ENCODE data around the gene CRYZ.
"Not testable (repeated sequence)": the region's sequence is repeated elsewhere in the genome, so short reads cannot be mapped to it uniquely, and the experiment has no call there.

CRYZ gene

GRCh38 chr1:74677926-74678325 is 54.9 kb downstream of the CRYZ start:
- no peak for FAIRE-seq

GRCh38 chr1:74674278-74675048 is 58.4 kb downstream of the CRYZ start:
- FAIRE-seq = no peak

- no peak for FAIRE-seq
Measured at GRCh38 chr1:74673351-74674111, 59.3 kb downstream of the CRYZ start, which contains the start of gene ERICH3. ERICH3 (minus strand) TSS chr1:74673792; CDS start chr1:74673519, 273 bp downstream.

GRCh38 chr1:74670866-74671265 is 62.0 kb downstream of the CRYZ start:
- FAIRE-seq = not testable (repeated sequence)

Measured in islet of Langerhans (tissue), 1 donor.